Mucosa of rectum (tissue), 2 donors: Measurements from ENCODE around the gene CASZ1.

Experiments used
- H3K27ac ChIP-seq, 2 donors: one replicate each; pipeline ENCODE4 v1.7.0; 2013; ENCODE audit warnings: inconsistent platforms in 2 of 2, low read depth in 2 of 2, low read length in 2 of 2
- H3K27me3 ChIP-seq, 2 donors: one replicate each; pipeline ENCODE4 v1.7.0; 2013; ENCODE audit warnings: low read length in 2 of 2; ENCODE audit not compliant: control insufficient read depth in 2 of 2, insufficient read depth in 2 of 2
- H3K36me3 ChIP-seq, 2 donors: one replicate each; pipeline ENCODE4 v1.7.0; 2013; ENCODE audit warnings: low read length in 2 of 2; ENCODE audit not compliant: control insufficient read depth in 2 of 2, insufficient read depth in 2 of 2
- H3K4me1 ChIP-seq, 2 donors: one replicate each; pipeline ENCODE4 v1.7.0; 2013; ENCODE audit warnings: low read length in 2 of 2, mild to moderate bottlenecking in 1 of 2; ENCODE audit not compliant: control insufficient read depth in 2 of 2, insufficient read depth in 2 of 2
- H3K4me3 ChIP-seq, 2 donors: one replicate each; pipeline ENCODE4 v1.7.0; 2013; ENCODE audit warnings: low read length in 2 of 2
- H3K9ac ChIP-seq, 2 donors: one replicate each; pipeline ENCODE4 v1.7.0; 2013; ENCODE audit warnings: low read length in 2 of 2, low read depth in 1 of 2, mild to moderate bottlenecking in 1 of 2
- H3K9me3 ChIP-seq, 2 donors: one replicate each; pipeline ENCODE4 v1.7.0; 2013; ENCODE audit warnings: low read length in 2 of 2; ENCODE audit not compliant: control insufficient read depth in 2 of 2
- donor health status: healthy.
- donor health status: Normal muscosa, but diverticular disease.

Gene CASZ1

GRCh38 chr1:10620776-10621175 lies 175.7 kb downstream of the CASZ1 start:
- H3K4me3 ChIP-seq, result no peak overlapping the region
- no peaks in the 10 kb centered on the region for H3K27me3 ChIP-seq
- H3K9me3 ChIP-seq, result no peaks in the 10 kb centered on the region
- H3K9ac ChIP-seq, result no peak overlapping the region
- peaks cover 10 to 17% of the 10 kb centered on the region in 2 donors for H3K36me3 ChIP-seq
- H3K4me1 ChIP-seq, result no peaks in the 10 kb centered on the region
- H3K27ac ChIP-seq, result no peak overlapping the region

- no peak overlapping the region for H3K9ac ChIP-seq
- H3K27me3 ChIP-seq, result no peaks in the 10 kb centered on the region
- no peak overlapping the region for H3K4me3 ChIP-seq
- no peaks in the 10 kb centered on the region for H3K9me3 ChIP-seq
- no peaks in the 10 kb centered on the region for H3K4me1 ChIP-seq
- H3K27ac ChIP-seq, result no peak overlapping the region
- no peaks in the 10 kb centered on the region for H3K36me3 ChIP-seq
Measured at GRCh38 chr1:10617931-10618885, 178.2 kb downstream of the CASZ1 start.

DNA sequence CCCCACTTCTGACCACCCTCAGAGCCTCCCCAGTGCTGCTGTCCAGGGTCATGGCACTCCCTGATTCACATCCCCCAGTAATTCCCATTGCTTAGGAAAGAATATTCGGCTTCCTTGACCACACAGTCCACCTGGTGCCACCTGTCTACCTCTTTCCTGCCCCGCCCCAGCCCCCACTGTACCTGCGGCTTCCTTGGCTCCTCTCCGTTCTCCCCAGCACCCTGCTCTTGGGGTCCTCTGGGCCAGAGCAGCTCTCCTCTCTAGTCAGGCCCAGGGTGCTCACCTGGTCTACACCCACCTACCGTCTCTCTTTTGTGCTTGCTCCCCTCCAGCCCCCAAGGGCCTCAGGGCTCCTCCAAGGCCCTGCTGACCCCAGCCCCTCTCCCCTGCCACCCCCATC lies 179.1 kb downstream of the CASZ1 start:
- no peak overlapping the region for H3K9ac ChIP-seq
- H3K27ac ChIP-seq, result no peak overlapping the region
- no peaks in the 10 kb centered on the region for H3K4me1 ChIP-seq
- H3K4me3 ChIP-seq, result no peak overlapping the region
- H3K27me3 ChIP-seq, result no peaks in the 10 kb centered on the region
- H3K36me3 ChIP-seq, result no peaks in the 10 kb centered on the region
- H3K9me3 ChIP-seq, result no peaks in the 10 kb centered on the region

GRCh38 chr1:10616696-10617095 lies 179.8 kb downstream of the CASZ1 start:
- Histone ChIP-seq H3K4me1 (no peaks in the 10 kb centered on the region), H3K9me3 (no peaks in the 10 kb centered on the region), H3K27me3 (no peaks in the 10 kb centered on the region), H3K36me3 (no peaks in the 10 kb centered on the region), H3K9ac (no peak overlapping the region), H3K4me3 (no peak overlapping the region), H3K27ac (no peak overlapping the region)

- Histone ChIP-seq H3K4me1 (no peaks in the 10 kb centered on the region), H3K9ac (no peak overlapping the region), H3K27ac (no peak overlapping the region), H3K9me3 (no peaks in the 10 kb centered on the region), H3K4me3 (no peak overlapping the region), H3K27me3 (no peaks in the 10 kb centered on the region), H3K36me3 (no peaks in the 10 kb centered on the region)
Measured at GRCh38 chr1:10615932-10616671, 180.3 kb downstream of the CASZ1 start.

DNA sequence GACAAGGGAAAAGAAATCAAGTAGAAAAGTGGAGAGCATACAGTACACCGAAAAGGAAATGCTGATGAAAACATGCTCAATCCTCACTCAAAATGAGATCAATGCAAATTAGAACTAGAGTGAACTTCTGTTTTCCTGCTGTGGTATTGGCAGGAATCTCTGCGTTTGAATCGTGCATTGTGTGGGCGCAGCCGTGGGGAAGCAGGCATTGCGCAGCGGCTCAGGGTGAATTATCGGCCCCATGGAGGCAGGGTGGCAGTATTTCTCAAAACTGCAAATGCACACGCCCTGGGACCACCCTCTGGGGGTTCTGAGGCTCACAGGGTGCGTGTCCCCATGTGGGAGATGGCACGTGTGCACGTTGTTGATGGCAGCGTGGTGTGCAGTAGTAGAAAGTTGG lies 181.1 kb downstream of the CASZ1 start:
- H3K27me3 ChIP-seq, result no peaks in the 10 kb centered on the region
- H3K9me3 ChIP-seq, result no peaks in the 10 kb centered on the region
- H3K27ac ChIP-seq, result no peak overlapping the region
- no peaks in the 10 kb centered on the region for H3K4me1 ChIP-seq
- H3K9ac ChIP-seq, result no peak overlapping the region
- H3K4me3 ChIP-seq, result no peak overlapping the region
- H3K36me3 ChIP-seq, result no peaks in the 10 kb centered on the region

GRCh38 chr1:10614377-10615225 lies 181.8 kb downstream of the CASZ1 start:
- Histone ChIP-seq H3K27ac (no peak overlapping the region), H3K27me3 (no peaks in the 10 kb centered on the region), H3K9me3 (no peaks in the 10 kb centered on the region), H3K4me1 (no peaks in the 10 kb centered on the region), H3K4me3 (no peak overlapping the region), H3K9ac (no peak overlapping the region), H3K36me3 (no peaks in the 10 kb centered on the region)

- Histone ChIP-seq H3K9me3 (no peaks in the 10 kb centered on the region), H3K27me3 (no peaks in the 10 kb centered on the region), H3K27ac (no peak overlapping the region), H3K9ac (no peak overlapping the region), H3K36me3 (no peaks in the 10 kb centered on the region), H3K4me3 (no peak overlapping the region), H3K4me1 (no peaks in the 10 kb centered on the region)
Measured at GRCh38 chr1:10613861-10614260, 182.6 kb downstream of the CASZ1 start.

GRCh38 chr1:10613340-10613739 lies 183.1 kb downstream of the CASZ1 start:
- H3K27ac ChIP-seq, result no peak overlapping the region
- no peaks in the 10 kb centered on the region for H3K27me3 ChIP-seq
- no peaks in the 10 kb centered on the region for H3K4me1 ChIP-seq
- H3K9ac ChIP-seq, result no peak overlapping the region
- H3K36me3 ChIP-seq, result no peaks in the 10 kb centered on the region
- H3K9me3 ChIP-seq, result no peaks in the 10 kb centered on the region
- H3K4me3 ChIP-seq, result no peak overlapping the region
